ENCODE data around the gene CDKAL1. TPM values are rescaled to one million over a fixed set of nuclear protein-coding genes. Genes with fewer than 3 reads are reported as not detected.
"Not testable (repeated sequence)": the region's sequence is repeated elsewhere in the genome, so short reads cannot be mapped to it uniquely, and the experiment has no call there.

The CDKAL1 gene
- total and polyA plus RNA-seq, 4 donors = 2.0 to 12.9 (median 6.7) TPM

- TF ChIP-seq, protein P1, sequence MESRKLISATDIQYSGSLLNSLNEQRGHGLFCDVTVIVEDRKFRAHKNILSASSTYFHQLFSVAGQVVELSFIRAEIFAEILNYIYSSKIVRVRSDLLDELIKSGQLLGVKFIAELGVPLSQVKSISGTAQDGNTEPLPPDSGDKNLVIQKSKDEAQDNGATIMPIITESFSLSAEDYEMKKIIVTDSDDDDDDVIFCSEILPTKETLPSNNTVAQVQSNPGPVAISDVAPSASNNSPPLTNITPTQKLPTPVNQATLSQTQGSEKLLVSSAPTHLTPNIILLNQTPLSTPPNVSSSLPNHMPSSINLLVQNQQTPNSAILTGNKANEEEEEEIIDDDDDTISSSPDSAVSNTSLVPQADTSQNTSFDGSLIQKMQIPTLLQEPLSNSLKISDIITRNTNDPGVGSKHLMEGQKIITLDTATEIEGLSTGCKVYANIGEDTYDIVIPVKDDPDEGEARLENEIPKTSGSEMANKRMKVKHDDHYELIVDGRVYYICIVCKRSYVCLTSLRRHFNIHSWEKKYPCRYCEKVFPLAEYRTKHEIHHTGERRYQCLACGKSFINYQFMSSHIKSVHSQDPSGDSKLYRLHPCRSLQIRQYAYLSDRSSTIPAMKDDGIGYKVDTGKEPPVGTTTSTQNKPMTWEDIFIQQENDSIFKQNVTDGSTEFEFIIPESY (IDR thresholded peaks at IDR 0.05) = no peak
- TF ChIP-seq YY1 (IDR thresholded peaks at IDR 0.05) (no peak), FOXA1 (IDR thresholded peaks at IDR 0.05) (no peak), TAF1 (conservative IDR thresholded peaks at IDR 0.05) (no peak), MAX (IDR thresholded peaks at IDR 0.05) (no peak), GABPA (IDR thresholded peaks at IDR 0.05 in 1 of 2, conservative IDR thresholded peaks at IDR 0.05 in 1 of 2) (no peak), HNF4A (conservative IDR thresholded peaks at IDR 0.05) (no peak), HNF4G (IDR thresholded peaks at IDR 0.05) (no peak), EGR1 (IDR thresholded peaks at IDR 0.05; ENCODE audit: low read depth in 2 of 2) (no peak), JUND (IDR thresholded peaks at IDR 0.05) (no peak), FOXA2 (IDR thresholded peaks at IDR 0.05) (no peak)
Observed at GRCh38 chr6:20511852-20512251, 22.4 kb upstream of the CDKAL1 start (continued).

DNA sequence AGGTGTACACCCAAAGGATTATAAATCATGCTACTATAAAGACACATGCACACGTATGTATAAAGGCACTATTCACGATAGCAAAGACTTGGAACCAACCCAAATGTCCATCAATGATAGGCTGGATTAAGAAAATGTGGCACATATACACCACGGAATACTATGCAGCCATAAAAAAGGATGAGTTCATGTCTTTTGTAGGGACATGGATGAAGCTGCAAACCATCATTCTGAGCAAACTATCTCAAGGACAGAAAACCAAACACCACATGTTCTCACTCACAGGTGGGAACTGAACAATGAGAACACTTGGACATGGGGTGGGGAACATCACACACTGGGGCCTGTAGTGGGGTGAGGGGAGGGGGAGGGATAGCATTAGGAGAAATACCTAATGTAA, 9.0 kb upstream of the CDKAL1 start:
- 77% methylated on average over 3 of the region's 3 CpGs for WGBS
- H3K9me3 ChIP-seq (ENCODE audit: control insufficient read depth in 4 of 4, low read length in 3 of 4); H3K4me3 ChIP-seq (ENCODE audit: low read depth in 1 of 3, low read length in 3 of 3); DNase-seq (ENCODE audit: low spot score); H3K27me3 ChIP-seq (ENCODE audit: control insufficient read depth in 4 of 4, insufficient read depth in 4 of 4, low read length in 3 of 4); H3K27ac ChIP-seq (ENCODE audit: low read depth in 1 of 2, low read length in 2 of 2); H3K4me1 ChIP-seq (ENCODE audit: control insufficient read depth in 4 of 4, insufficient read depth in 4 of 4, low read length in 3 of 4); H3K9ac ChIP-seq (ENCODE audit: low read depth in 1 of 2, low read length in 2 of 2); H3K36me3 ChIP-seq (ENCODE audit: control insufficient read depth in 4 of 4, insufficient read depth in 3 of 4, low read depth in 1 of 4, low read length in 3 of 4): not testable (repeated sequence)

- not testable (repeated sequence) for H3K9me3 ChIP-seq (ENCODE audit: control insufficient read depth in 4 of 4, low read length in 3 of 4); DNase-seq (ENCODE audit: low spot score); H3K9ac ChIP-seq (ENCODE audit: low read depth in 1 of 2, low read length in 2 of 2); H3K4me1 ChIP-seq (ENCODE audit: control insufficient read depth in 4 of 4, insufficient read depth in 4 of 4, low read length in 3 of 4); H3K36me3 ChIP-seq (ENCODE audit: control insufficient read depth in 4 of 4, insufficient read depth in 3 of 4, low read depth in 1 of 4, low read length in 3 of 4); H3K27me3 ChIP-seq (ENCODE audit: control insufficient read depth in 4 of 4, insufficient read depth in 4 of 4, low read length in 3 of 4); H3K27ac ChIP-seq (ENCODE audit: low read depth in 1 of 2, low read length in 2 of 2); H3K4me3 ChIP-seq (ENCODE audit: low read depth in 1 of 3, low read length in 3 of 3)
- TF ChIP-seq RAD21 (IDR thresholded peaks at IDR 0.05) = peak; percentile 70 to 73
- TF ChIP-seq CTCF (IDR thresholded peaks at IDR 0.05; ENCODE audit: low read depth, low read length, missing input control) = peak; percentile 52
- WGBS = 28% methylated on average over 5 of the region's 5 CpGs
Observed at GRCh38 chr6:20529086-20529448, 5.2 kb upstream of the CDKAL1 start.

DNA sequence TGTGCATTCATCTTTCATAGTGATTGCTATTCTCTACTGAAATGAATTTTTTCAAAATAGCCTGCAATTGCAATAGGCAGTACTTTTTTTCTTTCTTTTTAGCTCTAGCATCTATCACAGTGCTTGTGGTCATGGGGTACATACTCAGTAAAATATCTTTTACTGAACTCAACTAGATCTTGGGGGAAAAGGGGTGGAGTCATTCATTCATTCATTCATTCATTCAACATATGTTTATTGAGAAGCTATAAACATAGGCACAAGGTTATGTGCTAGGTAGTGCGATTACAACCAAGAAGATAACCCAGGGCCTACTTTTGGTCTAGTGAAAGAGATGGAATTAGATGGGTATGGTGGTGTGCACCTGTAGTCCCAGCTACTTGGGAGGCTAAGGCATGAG, 1.4 kb upstream of the CDKAL1 start:
- no peak overlapping the region for H3K9ac ChIP-seq (ENCODE audit: low read depth in 1 of 2, low read length in 2 of 2)
- no peak overlapping the region for H3K27ac ChIP-seq (ENCODE audit: low read depth in 1 of 2, low read length in 2 of 2)
- no peaks in the 10 kb centered on the region for H3K36me3 ChIP-seq (ENCODE audit: control insufficient read depth in 4 of 4, insufficient read depth in 3 of 4, low read depth in 1 of 4, low read length in 3 of 4)
- peaks cover 7 to 18% (median 13%) of the 10 kb centered on the region in 4 donors for H3K4me1 ChIP-seq (ENCODE audit: control insufficient read depth in 4 of 4, insufficient read depth in 4 of 4, low read length in 3 of 4)
- no peak overlapping the region for H3K4me3 ChIP-seq (ENCODE audit: low read depth in 1 of 3, low read length in 3 of 3)
- no peak for DNase-seq (ENCODE audit: low spot score)
- 98% methylated on average over 1 of the region's 1 CpG for WGBS
- H3K27me3 ChIP-seq (ENCODE audit: control insufficient read depth in 4 of 4, insufficient read depth in 4 of 4, low read length in 3 of 4) = no peaks in the 10 kb centered on the region
- no peaks in the 10 kb centered on the region for H3K9me3 ChIP-seq (ENCODE audit: control insufficient read depth in 4 of 4, low read length in 3 of 4)
- TF ChIP-seq RXRA (IDR thresholded peaks at IDR 0.05) (no peak), EGR1 (IDR thresholded peaks at IDR 0.05; ENCODE audit: low read depth in 2 of 2) (no peak), FOXA2 (IDR thresholded peaks at IDR 0.05) (no peak), RAD21 (IDR thresholded peaks at IDR 0.05) (no peak), HNF4G (IDR thresholded peaks at IDR 0.05) (no peak), TAF1 (conservative IDR thresholded peaks at IDR 0.05) (no peak), HNF4A (conservative IDR thresholded peaks at IDR 0.05) (no peak), NR2F2 (IDR thresholded peaks at IDR 0.05) (no peak), CTCF (IDR thresholded peaks at IDR 0.05; ENCODE audit: low read depth, low read length, missing input control) (no peak), MAX (IDR thresholded peaks at IDR 0.05) (no peak), GABPA (IDR thresholded peaks at IDR 0.05 in 1 of 2, conservative IDR thresholded peaks at IDR 0.05 in 1 of 2) (no peak), REST (IDR thresholded peaks at IDR 0.05) (no peak), FOXA1 (IDR thresholded peaks at IDR 0.05) (no peak)

All from liver (tissue), 9 donors.